ENCODE measurements around the gene PSAPL1. TPM values are rescaled to one million over a fixed set of nuclear protein-coding genes. Genes with fewer than 3 reads are reported as not detected.

The PSAPL1 gene
- total RNA-seq, 1 experiment from 2014 or later, result not detected

GRCh38 chr4:7444731-7445130 is 10.0 kb upstream of the PSAPL1 start:
- Mint-ChIP-seq H3K4me1 (ENCODE audit: insufficient read depth, unreplicated experiment) (no peaks in the 10 kb centered on the region), H3K9me3 (ENCODE audit: unreplicated experiment) (peaks cover under 1% of the 10 kb centered on the region), H3K27me3 (ENCODE audit: insufficient read depth, unreplicated experiment) (peaks cover 13% of the 10 kb centered on the region), H3K4me3 (ENCODE audit: unreplicated experiment) (no peak overlapping the region), H3K36me3 (ENCODE audit: insufficient read depth, unreplicated experiment) (no peaks in the 10 kb centered on the region), H3K27ac (ENCODE audit: low read depth, unreplicated experiment) (no peak overlapping the region)
- POLR2A ChIA-PET, result no interaction called here
- no TSS peak for BruUV-seq (replicated peaks)
- CTCF ChIA-PET, result interaction anchor here (0.8 kb wide), 1 partner anchor 18 kb away, joined by 4 read pairs; no protein-coding TSS in a partner anchor
- intact Hi-C loops (cut with micrococcal nuclease), result no loop called here
- DNase-seq (ENCODE audit: unreplicated experiment), result no peak
- no peak for TF ChIP-seq CTCF (IDR thresholded peaks at IDR 0.05; ENCODE audit: unreplicated experiment)

- DNase-seq (ENCODE audit: unreplicated experiment), result no peak
- TF ChIP-seq CTCF (IDR thresholded peaks at IDR 0.05; ENCODE audit: unreplicated experiment), result no peak
- Mint-ChIP-seq H3K27ac (ENCODE audit: low read depth, unreplicated experiment) (no peak overlapping the region), H3K4me1 (ENCODE audit: insufficient read depth, unreplicated experiment) (no peaks in the 10 kb centered on the region), H3K9me3 (ENCODE audit: unreplicated experiment) (peaks cover 5% of the 10 kb centered on the region), H3K4me3 (ENCODE audit: unreplicated experiment) (no peak overlapping the region), H3K27me3 (ENCODE audit: insufficient read depth, unreplicated experiment) (peaks cover 17% of the 10 kb centered on the region), H3K36me3 (ENCODE audit: insufficient read depth, unreplicated experiment) (no peaks in the 10 kb centered on the region)
- intact Hi-C loops (cut with micrococcal nuclease), result no loop called here
- POLR2A ChIA-PET, result no interaction called here
- CTCF ChIA-PET, result no interaction called here
- no TSS peak for BruUV-seq (replicated peaks)
Observed at GRCh38 chr4:7444314-7444713, 9.6 kb upstream of the PSAPL1 start.

GRCh38 chr4:7442574-7443162 is 7.9 kb upstream of the PSAPL1 start:
- no peak for TF ChIP-seq CTCF (IDR thresholded peaks at IDR 0.05; ENCODE audit: unreplicated experiment)
- Mint-ChIP-seq H3K4me3 (ENCODE audit: unreplicated experiment) (no peak overlapping the region), H3K4me1 (ENCODE audit: insufficient read depth, unreplicated experiment) (no peaks in the 10 kb centered on the region), H3K27me3 (ENCODE audit: insufficient read depth, unreplicated experiment) (peaks cover 32% of the 10 kb centered on the region), H3K9me3 (ENCODE audit: unreplicated experiment) (peaks cover 15% of the 10 kb centered on the region), H3K36me3 (ENCODE audit: insufficient read depth, unreplicated experiment) (no peaks in the 10 kb centered on the region), H3K27ac (ENCODE audit: low read depth, unreplicated experiment) (no peak overlapping the region)
- ChIA-PET CTCF (no interaction called here), POLR2A (no interaction called here)
- DNase-seq (ENCODE audit: unreplicated experiment), result no peak
- no TSS peak for BruUV-seq (replicated peaks)
- intact Hi-C loops (cut with micrococcal nuclease), result no loop called here

GRCh38 chr4:7441201-7441600 is 6.5 kb upstream of the PSAPL1 start:
- Mint-ChIP-seq H3K9me3 (ENCODE audit: unreplicated experiment) (peaks cover 15% of the 10 kb centered on the region), H3K27ac (ENCODE audit: low read depth, unreplicated experiment) (no peak overlapping the region), H3K27me3 (ENCODE audit: insufficient read depth, unreplicated experiment) (peaks cover 32% of the 10 kb centered on the region), H3K36me3 (ENCODE audit: insufficient read depth, unreplicated experiment) (no peaks in the 10 kb centered on the region), H3K4me1 (ENCODE audit: insufficient read depth, unreplicated experiment) (no peaks in the 10 kb centered on the region), H3K4me3 (ENCODE audit: unreplicated experiment) (no peak overlapping the region)
- TF ChIP-seq CTCF (IDR thresholded peaks at IDR 0.05; ENCODE audit: unreplicated experiment), result no peak
- no peak for DNase-seq (ENCODE audit: unreplicated experiment)
- ChIA-PET CTCF (interaction anchor here (1.0 kb wide), 2 partner anchors 21 to 340 kb away, joined by 3 read pairs; no protein-coding TSS in a partner anchor), POLR2A (interaction anchor here (0.7 kb wide), 1 partner anchor 76 kb away, joined by 4 read pairs; no protein-coding TSS in a partner anchor)
- BruUV-seq (replicated peaks), result no TSS peak
- intact Hi-C loops (cut with micrococcal nuclease), result no loop called here
